Measurements from ENCODE around the gene SSR1. TPM values are rescaled to one million over a fixed set of nuclear protein-coding genes. Genes with fewer than 3 reads are reported as not detected.

Gene SSR1
- total and polyA plus RNA-seq, 9 of the 15 experiments (the other 6 are each of a cell fraction or from before 2014, with no cell fraction given): 87.7 to 220 (median 144) TPM

GRCh38 chr6:7261032-7261841, 51.8 kb downstream of the SSR1 start (continued):
- TF ChIP-seq FOXJ3 (CRISPR knock-in tag; IDR thresholded peaks at IDR 0.05) (no peak), ARID2 (IDR thresholded peaks at IDR 0.05) (no peak), SUPT5H (IDR thresholded peaks at IDR 0.05) (peak; percentile 73), ZNF407 (IDR thresholded peaks at IDR 0.05; ENCODE audit: low read depth) (no peak), SAFB2 (IDR thresholded peaks at IDR 0.05; ENCODE audit: borderline replicate concordance, low read depth, low read length, severe bottlenecking) (no peak), RBM17 (IDR thresholded peaks at IDR 0.05; ENCODE audit: borderline replicate concordance, low read depth, low read length) (no peak), RBFOX2 (IDR thresholded peaks at IDR 0.05; ENCODE audit: low read depth, low read length) (peak; percentile 84), XRCC5 (IDR thresholded peaks at IDR 0.05; ENCODE audit: low read depth, low read length) (no peak), PHF21A (IDR thresholded peaks at IDR 0.05; ENCODE audit: borderline replicate concordance, low read depth) (no peak), ZFP91 (CRISPR knock-in tag; IDR thresholded peaks at IDR 0.05) (no peak), SETDB1 (IDR thresholded peaks at IDR 0.05; ENCODE audit: low read length) (no peak), IFI16 (CRISPR knock-in tag; IDR thresholded peaks at IDR 0.05) (no peak), TEAD2 (tag; IDR thresholded peaks at IDR 0.05) (no peak), PML (IDR thresholded peaks at IDR 0.05; ENCODE audit: low read length) (no peak), ZNF24 (IDR thresholded peaks at IDR 0.05) (no peak)
- TF ChIP-seq, protein P1, sequence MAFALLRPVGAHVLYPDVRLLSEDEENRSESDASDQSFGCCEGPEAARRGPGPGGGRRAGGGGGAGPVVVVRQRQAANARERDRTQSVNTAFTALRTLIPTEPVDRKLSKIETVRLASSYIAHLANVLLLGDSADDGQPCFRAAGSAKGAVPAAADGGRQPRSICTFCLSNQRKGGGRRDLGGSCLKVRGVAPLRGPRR (CRISPR knock-in tag; IDR thresholded peaks at IDR 0.05): no peak
